K562 (cell line): ENCODE data around the gene MAPT. TPM values are rescaled to one million over a fixed set of nuclear protein-coding genes. Genes with fewer than 3 reads are reported as not detected.

Experiments
- ATF2 ChIP-seq: sonication (generic); formaldehyde crosslinking; IDR thresholded peaks from 2 replicates; pipeline ENCODE4 v1.8.1; 2022; ENCODE audit warnings: missing genetic modification reagents
- BCL6 ChIP-seq: fragments of 250-450 bp; sonication (Bioruptor Pico); IDR thresholded peaks from 2 replicates; pipeline ENCODE4 v1.4.0; 2020
- CBX5 ChIP-seq: IDR thresholded peaks from 2 replicates; pipeline ENCODE4 v1.6.1; 2014; ENCODE audit warnings: low read depth, borderline replicate concordance
- CCNT2 ChIP-seq: IDR thresholded peaks from 2 replicates; pipeline ENCODE4 v1.6.1; 2011; ENCODE audit warnings: borderline replicate concordance, low read depth, mild to moderate bottlenecking, moderate library complexity, mixed read lengths, low read length; ENCODE audit not compliant: insufficient read length; ENCODE audit errors: extremely low read depth
- CREB5 ChIP-seq: fragments of 250-450 bp; sonication (Bioruptor Pico); IDR thresholded peaks from 2 replicates; pipeline ENCODE4 v1.5.0; 2020; ENCODE audit warnings: mild to moderate bottlenecking
- DMBX1 ChIP-seq: fragments of 250-450 bp; sonication (Bioruptor Pico); IDR thresholded peaks from 2 replicates; pipeline ENCODE4 v1.8.0; 2022; ENCODE audit warnings: inconsistent platforms, mild to moderate bottlenecking, moderate library complexity, borderline replicate concordance
- EGR1 ChIP-seq: fragments of 450-650 bp; conservative IDR thresholded peaks from 2 replicates; pipeline ENCODE4 v1.6.1; 2017; ENCODE audit warnings: mild to moderate bottlenecking
- ELK1 ChIP-seq: sonication (generic); formaldehyde crosslinking; IDR thresholded peaks from 2 replicates; pipeline ENCODE4 v1.8.1; 2022; ENCODE audit warnings: missing genetic modification reagents
- FOXK1 ChIP-seq: sonication (generic); formaldehyde crosslinking; IDR thresholded peaks from 2 replicates; pipeline ENCODE4 v1.8.0; 2022; ENCODE audit warnings: missing genetic modification reagents, mild to moderate bottlenecking, borderline replicate concordance
- GABPA ChIP-seq: fragments of 200-800 bp; sonication (Bioruptor generic); conservative IDR thresholded peaks from 2 replicates; pipeline ENCODE4 v1.6.1; 2016; ENCODE audit warnings: low read depth, missing genetic modification characterization, missing compliant biosample characterization
- GABPB2 ChIP-seq: fragments of 250-450 bp; sonication (Bioruptor Pico); conservative IDR thresholded peaks from 2 replicates; pipeline ENCODE4 v1.5.1; 2021; ENCODE audit warnings: mild to moderate bottlenecking
- GATA2 ChIP-seq: sonication (generic); formaldehyde crosslinking; IDR thresholded peaks from 2 replicates; pipeline ENCODE4 v1.4.0; 2020; ENCODE audit warnings: mild to moderate bottlenecking, missing genetic modification reagents
- GTF2F1 ChIP-seq: IDR thresholded peaks from 2 replicates; pipeline ENCODE4 v1.6.1; 2011; ENCODE audit warnings: low read depth, low read length, improper control_type of control experiment
- KDM1A ChIP-seq, 2 experiments: fragments of 450-650 bp; IDR thresholded peaks; 2 replicates each; pipeline ENCODE4 v1.6.1; 2016; ENCODE audit warnings: mild to moderate bottlenecking in 2 of 2
- LCOR ChIP-seq: sonication (generic); formaldehyde crosslinking; IDR thresholded peaks from 2 replicates; pipeline ENCODE4 v1.8.0; 2022; ENCODE audit warnings: mild to moderate bottlenecking, missing genetic modification reagents
- NUFIP1 ChIP-seq: fragments of 450-650 bp; IDR thresholded peaks from 2 replicates; pipeline ENCODE4 v1.6.1; 2018; ENCODE audit not compliant: partially characterized antibody
- SIN3A ChIP-seq, 2 experiments: fragments of 150-350 bp in 1 of 2; IDR thresholded peaks; 2 replicates each; pipeline ENCODE4 v1.6.1; 2011 to 2016; ENCODE audit warnings: borderline replicate concordance in 2 of 2, low read depth in 2 of 2, low read length in 2 of 2, mild to moderate bottlenecking in 2 of 2, moderate library complexity in 2 of 2; ENCODE audit not compliant: control insufficient read depth in 1 of 2
- SMC3 ChIP-seq: conservative IDR thresholded peaks from 2 replicates; pipeline ENCODE4 v1.6.1; 2011; ENCODE audit warnings: low read depth, low read length, improper control_type of control experiment; ENCODE audit not compliant: insufficient read depth
- SRSF1 ChIP-seq: fragments of 200-400 bp; formaldehyde crosslinking; IDR thresholded peaks from 2 replicates; pipeline ENCODE4 v1.6.1; 2017; ENCODE audit warnings: mild to moderate bottlenecking, low read depth, low read length, moderate library complexity
- STAT5A ChIP-seq: IDR thresholded peaks from 2 replicates; pipeline ENCODE4 v1.6.1; 2012; ENCODE audit warnings: low read length, inconsistent platforms, borderline replicate concordance
- TEAD4 ChIP-seq, 2 experiments: sonication (generic) in 1 of 2; formaldehyde crosslinking in 1 of 2; IDR thresholded peaks; 2 replicates each; pipeline versions ENCODE4 v1.6.1 to v1.8.0; 2012 to 2022; ENCODE audit warnings: borderline replicate concordance in 1 of 2, inconsistent platforms in 1 of 2, low read length in 1 of 2, mild to moderate bottlenecking in 1 of 2, missing genetic modification reagents in 1 of 2
- ZNF133 ChIP-seq: fragments of 250-450 bp; sonication (Bioruptor Pico); IDR thresholded peaks from 2 replicates; pipeline ENCODE4 v1.4.0; 2020; ENCODE audit warnings: mild to moderate bottlenecking
- ZNF134 ChIP-seq: fragments of 250-450 bp; sonication (Bioruptor Pico); conservative IDR thresholded peaks from 2 replicates; pipeline ENCODE4 v1.4.0; 2020
- ZNF140 ChIP-seq: fragments of 250-450 bp; sonication (Bioruptor Pico); IDR thresholded peaks from 2 replicates; pipeline ENCODE4 v1.8.0; 2021; ENCODE audit warnings: moderate library complexity, mild to moderate bottlenecking, inconsistent platforms
- ZNF324 ChIP-seq: fragments of 250-450 bp; sonication (Bioruptor Pico); IDR thresholded peaks from 2 replicates; pipeline ENCODE4 v1.4.0; 2020; ENCODE audit warnings: mild to moderate bottlenecking
- ZNF766 ChIP-seq: fragments of 200-800 bp; sonication (Bioruptor generic); conservative IDR thresholded peaks from 2 replicates; pipeline ENCODE4 v1.6.1; 2016; ENCODE audit warnings: missing genetic modification characterization, missing compliant biosample characterization
- polyA plus RNA-seq, 8 experiments: library from polyadenylated mRNA; depleted of rRNA in 4 of 8; stranded (reverse) in 5 of 8; unstranded in 3 of 8; fragments of >200 nt; fragmentation: Nextera tagmentation in 2 of 8; fragmentation: Illumina TruSeq in 1 of 8; extraction: Ambion mirVana in 2 of 8; extraction: Trizol in 1 of 8; gene quantifications; 2 replicates each; pipeline versions ENCODE4 v1.2.1 to v1.2.3, GENCODE V29; 2011 to 2014; ENCODE audit warnings: inconsistent platforms in 1 of 8, missing spikeins in 1 of 8
- total RNA-seq, 7 experiments: library from RNA; depleted of rRNA in 6 of 7; stranded (reverse); fragments of >200 nt in 6 of 7; fragmentation: Illumina TruSeq in 2 of 7; extraction: Trizol in 2 of 7; gene quantifications; 2 replicates each; pipeline versions ENCODE4 v1.2.1 to v1.2.3, GENCODE V29; 2011 to 2021; ENCODE audit warnings: low replicate concordance in 1 of 7
- TF ChIP-seq, protein P1 (sequence below): fragments of 450-650 bp; IDR thresholded peaks from 2 replicates; pipeline ENCODE4 v1.6.1; 2016; ENCODE audit warnings: low read depth, mild to moderate bottlenecking, moderate library complexity

The MAPT gene
- total and polyA plus RNA-seq, 9 of the 15 experiments (the other 6 are each of a cell fraction or from before 2014, with no cell fraction given), result 0.04 to 1.1 (median 0.36) TPM

DNA sequence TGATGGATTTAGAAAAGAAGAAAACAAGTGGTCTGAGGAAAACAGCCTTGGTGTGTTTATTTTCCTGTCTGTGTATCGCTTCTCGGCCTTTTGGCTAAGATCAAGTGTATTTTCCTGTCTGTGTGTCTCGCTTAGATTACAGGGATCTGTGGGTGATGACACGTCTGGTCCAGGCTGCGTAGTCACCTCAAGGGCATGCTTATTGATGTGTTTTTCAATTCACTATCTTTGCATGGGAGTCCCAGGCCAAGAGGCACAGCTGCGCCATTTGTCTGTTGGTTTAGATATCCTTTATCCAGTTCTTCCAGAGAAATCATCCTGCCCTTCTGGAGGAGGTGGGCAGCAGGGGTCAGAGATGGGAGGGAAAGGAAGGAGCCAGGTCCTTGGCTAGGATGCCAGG, 57.6 kb downstream of the MAPT start (continued):
- no peak for TF ChIP-seq FOXK1 (CRISPR knock-in tag)
- no peak for TF ChIP-seq CCNT2
- TF ChIP-seq TEAD4 (IDR thresholded peaks at IDR 0.05; ENCODE audit: low read length), result peak; percentile 85
- no peak for TF ChIP-seq TEAD4 (CRISPR knock-in tag; IDR thresholded peaks at IDR 0.05; ENCODE audit: borderline replicate concordance)
- peak; percentile 38 for TF ChIP-seq EGR1
- peak; percentile 49; the same call in 1 of the 2 replicates for TF ChIP-seq DMBX1
- no peak for TF ChIP-seq CREB5
- TF ChIP-seq BCL6 (CRISPR knock-in tag), result no peak
- no peak for TF ChIP-seq CBX5
- TF ChIP-seq KDM1A (IDR thresholded peaks at IDR 0.05), result peak; percentile 27 to 50; a peak in 1 of 4 replicates
- TF ChIP-seq ZNF133 (CRISPR knock-in tag), result no peak
- no peak for TF ChIP-seq SRSF1
- TF ChIP-seq NUFIP1, result no peak
- no peak for TF ChIP-seq ZNF324 (CRISPR knock-in tag)
- no peak for TF ChIP-seq GABPB2 (CRISPR knock-in tag)
- peak; percentile 43; the same call in 1 of the 2 replicates for TF ChIP-seq GATA2 (CRISPR knock-in tag)
- no peak for TF ChIP-seq ELK1 (CRISPR knock-in tag)
- peak; percentile 64; the same call in 1 of the 2 replicates for TF ChIP-seq STAT5A
- no peak for TF ChIP-seq GABPA (tag)
- TF ChIP-seq ZNF140 (CRISPR knock-in tag), result no peak
- no peak for TF ChIP-seq ZNF766
- no peak for TF ChIP-seq SMC3
- TF ChIP-seq SIN3A (IDR thresholded peaks at IDR 0.05; ENCODE audit: borderline replicate concordance in 2 of 2, control insufficient read depth in 1 of 2, low read depth in 2 of 2, low read length in 2 of 2), result no peak
- no peak for TF ChIP-seq ATF2 (CRISPR knock-in tag)
- no peak for TF ChIP-seq ZNF134
- peak; percentile 31; the same call in 1 of the 2 replicates for TF ChIP-seq LCOR (CRISPR knock-in tag)
- TF ChIP-seq, protein P1, sequence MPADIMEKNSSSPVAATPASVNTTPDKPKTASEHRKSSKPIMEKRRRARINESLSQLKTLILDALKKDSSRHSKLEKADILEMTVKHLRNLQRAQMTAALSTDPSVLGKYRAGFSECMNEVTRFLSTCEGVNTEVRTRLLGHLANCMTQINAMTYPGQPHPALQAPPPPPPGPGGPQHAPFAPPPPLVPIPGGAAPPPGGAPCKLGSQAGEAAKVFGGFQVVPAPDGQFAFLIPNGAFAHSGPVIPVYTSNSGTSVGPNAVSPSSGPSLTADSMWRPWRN, result no peak
- TF ChIP-seq GTF2F1, result no peak
